GM18517 (cell line): ENCODE data around the gene PYGL.
"Not testable (repeated sequence)": the region's sequence is repeated elsewhere in the genome, so short reads cannot be mapped to it uniquely, and the experiment has no call there.

Experiments
- ATAC-seq: cut with Tn5 transposase; IDR thresholded peaks from one replicate; pipeline ENCODE4 v1.9.1; 2021; ENCODE audit warnings: mild to moderate bottlenecking, moderate library complexity; ENCODE audit not compliant: unreplicated experiment

PYGL gene

DNA sequence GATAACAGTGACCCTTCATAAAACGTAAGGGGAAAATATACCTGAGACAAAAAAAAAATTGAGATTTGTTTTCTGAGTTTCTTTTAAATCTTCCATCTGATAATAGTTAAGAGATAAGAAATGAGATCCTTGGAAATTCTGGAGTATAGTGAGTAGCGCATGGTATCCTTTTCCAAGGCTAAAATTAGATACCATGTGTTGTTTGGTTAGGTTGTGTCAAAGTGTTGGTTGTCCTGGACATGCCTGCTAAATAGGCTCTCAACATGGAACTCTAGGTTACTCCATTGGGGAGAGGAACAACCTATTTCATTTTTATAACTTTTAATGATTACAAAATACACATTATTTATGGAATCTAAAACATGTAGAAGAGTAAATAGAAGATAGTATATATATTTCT lies 14.8 kb downstream of the PYGL start:
- ATAC-seq = no peak

DNA sequence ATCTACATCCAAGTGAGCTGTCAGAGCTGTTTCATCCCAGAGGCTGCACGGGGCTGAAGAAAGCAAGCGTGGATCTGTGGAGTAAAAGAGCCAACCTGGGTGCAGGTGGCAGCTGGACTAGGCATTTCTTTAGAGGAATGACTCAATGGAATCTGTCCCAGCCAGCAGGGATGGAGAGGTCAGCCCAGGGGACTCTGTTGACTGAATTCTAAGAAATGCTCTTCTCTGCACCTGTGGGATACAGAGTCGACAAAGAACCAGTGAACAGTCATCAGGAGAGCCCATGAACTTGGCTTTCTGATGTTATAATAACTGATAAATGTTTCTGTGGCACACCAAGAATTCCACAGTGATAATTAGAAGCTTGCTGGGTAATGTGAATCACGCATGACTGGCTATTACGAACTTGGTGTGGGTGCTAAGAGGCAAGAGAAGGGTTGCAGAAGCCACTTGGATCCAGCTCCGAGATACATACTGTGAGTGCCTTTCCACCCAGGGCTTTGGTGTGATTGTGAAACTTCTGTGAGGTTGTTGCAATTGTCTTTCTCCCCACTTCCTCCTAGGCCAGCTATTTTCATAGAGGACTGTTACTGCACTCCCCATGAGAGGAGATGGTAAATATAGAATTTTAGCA lies 16.2 kb downstream of the PYGL start:
- ATAC-seq = no peak

DNA sequence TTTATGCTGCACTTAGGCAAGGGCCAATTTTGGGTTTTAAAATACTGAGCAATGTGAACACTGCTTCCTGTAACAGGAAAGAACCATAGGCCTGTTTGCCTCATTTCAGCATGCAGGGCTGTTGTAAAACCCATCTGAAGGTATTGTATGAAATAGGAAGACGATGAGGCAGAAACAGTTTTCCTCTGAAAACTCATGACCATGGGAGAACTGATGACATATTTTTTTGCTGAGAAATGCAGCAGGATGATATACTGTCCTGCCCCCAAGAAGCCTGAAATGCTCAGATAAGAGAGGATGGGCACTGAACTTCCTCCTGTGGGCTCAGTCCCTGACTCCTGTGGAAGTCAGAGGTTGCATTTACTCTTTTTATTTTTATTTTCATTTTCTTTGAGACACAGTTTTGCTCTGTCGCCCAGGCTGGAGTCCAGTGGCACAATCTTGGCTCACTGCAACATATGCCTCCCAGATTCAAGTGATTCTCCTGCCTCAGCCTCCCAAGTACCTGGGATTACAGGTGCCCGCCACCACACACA lies 17.4 kb downstream of the PYGL start:
- ATAC-seq = no peak

GRCh38 chr14:50924843-50925242 lies 19.4 kb downstream of the PYGL start:
- ATAC-seq = no peak

DNA sequence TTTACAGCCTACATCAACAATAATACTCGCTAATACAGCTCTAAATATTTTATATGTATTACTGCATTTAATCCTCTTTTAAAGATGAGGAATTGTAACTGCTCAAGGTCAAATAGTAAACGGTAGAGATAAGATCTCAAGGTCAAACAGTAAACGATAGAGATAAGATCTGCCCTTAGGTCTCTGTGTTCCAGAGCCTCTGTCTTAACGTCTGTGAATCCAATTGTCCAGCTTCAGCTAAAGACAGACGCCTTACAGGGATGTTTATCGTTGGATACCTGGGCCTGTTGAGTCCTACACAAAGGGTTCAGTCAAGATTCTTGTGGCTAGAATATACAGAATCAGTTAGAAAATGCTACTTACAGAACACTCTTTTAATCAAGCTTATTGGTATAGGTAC lies 20.0 kb downstream of the PYGL start:
- ATAC-seq = no peak

- no peak for ATAC-seq
Measured at GRCh38 chr14:50922803-50923202, 21.5 kb downstream of the PYGL start.

- ATAC-seq = no peak
Measured at GRCh38 chr14:50920482-50921230, 23.6 kb downstream of the PYGL start.

DNA sequence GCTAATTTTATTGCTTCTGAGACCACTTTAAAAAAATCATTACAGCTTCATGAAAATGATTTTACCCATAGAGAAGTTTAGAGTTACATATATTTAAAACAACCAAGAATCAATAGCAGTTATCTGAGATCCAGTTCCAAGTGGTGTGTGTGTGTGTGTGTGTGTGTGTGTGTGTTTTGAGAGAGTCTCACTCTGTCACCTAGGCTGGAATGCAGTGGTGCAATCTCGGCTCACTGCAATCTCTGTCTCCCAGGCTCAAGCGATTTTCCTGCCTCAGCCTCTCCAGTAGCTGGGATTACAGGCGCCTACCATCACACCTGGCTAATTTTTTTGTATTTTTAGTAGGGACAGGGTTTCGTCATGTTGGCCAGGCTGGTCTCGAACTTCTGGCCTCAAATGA lies 24.8 kb downstream of the PYGL start:
- ATAC-seq = not testable (repeated sequence)

GRCh38 chr14:50917449-50917848 lies 26.8 kb downstream of the PYGL start:
- ATAC-seq = no peak

DNA sequence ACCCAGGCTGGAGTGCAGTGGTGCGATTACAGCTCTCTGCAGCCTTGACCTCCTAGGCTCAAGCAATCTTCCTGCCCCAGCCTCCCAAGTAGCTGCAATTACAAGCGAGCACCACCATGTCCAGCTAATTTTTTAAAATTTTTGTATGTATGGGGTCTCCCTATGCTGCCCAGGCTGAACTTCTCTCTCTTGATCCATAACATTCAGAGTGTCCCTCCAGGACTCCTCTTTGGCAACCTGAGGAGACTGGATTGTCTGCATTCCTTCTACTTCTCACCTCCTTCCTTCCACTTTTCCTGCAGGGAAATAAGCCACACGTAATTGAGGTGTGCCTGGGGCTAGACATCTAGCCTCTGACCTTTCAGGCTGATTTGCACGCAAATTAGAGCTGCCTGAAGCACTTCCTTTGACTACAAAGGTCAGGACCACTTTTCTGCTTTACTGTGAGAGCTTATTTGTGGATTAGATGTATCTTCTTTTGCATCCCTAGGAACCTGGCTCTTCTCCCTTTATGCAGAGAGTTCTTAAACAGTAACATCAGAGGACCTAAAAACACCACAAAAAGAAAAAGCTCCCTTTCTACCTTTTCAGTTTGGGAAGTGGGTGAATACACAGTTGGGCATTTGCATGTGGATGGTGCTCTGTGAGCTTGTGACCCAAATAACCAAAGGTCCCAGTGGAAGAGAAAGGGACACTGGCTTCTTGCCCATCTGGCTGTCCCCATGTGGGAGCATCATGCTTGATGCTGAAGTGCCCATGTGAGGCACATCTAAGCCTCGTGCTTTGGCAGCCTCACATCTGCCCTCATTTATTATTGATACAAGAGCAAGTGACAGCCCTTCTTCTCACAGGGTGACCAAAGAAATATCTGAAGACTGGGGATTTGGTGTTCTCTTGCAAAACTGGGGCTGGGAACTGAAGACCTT lies 33.5 kb downstream of the PYGL start:
- ATAC-seq = no peak

DNA sequence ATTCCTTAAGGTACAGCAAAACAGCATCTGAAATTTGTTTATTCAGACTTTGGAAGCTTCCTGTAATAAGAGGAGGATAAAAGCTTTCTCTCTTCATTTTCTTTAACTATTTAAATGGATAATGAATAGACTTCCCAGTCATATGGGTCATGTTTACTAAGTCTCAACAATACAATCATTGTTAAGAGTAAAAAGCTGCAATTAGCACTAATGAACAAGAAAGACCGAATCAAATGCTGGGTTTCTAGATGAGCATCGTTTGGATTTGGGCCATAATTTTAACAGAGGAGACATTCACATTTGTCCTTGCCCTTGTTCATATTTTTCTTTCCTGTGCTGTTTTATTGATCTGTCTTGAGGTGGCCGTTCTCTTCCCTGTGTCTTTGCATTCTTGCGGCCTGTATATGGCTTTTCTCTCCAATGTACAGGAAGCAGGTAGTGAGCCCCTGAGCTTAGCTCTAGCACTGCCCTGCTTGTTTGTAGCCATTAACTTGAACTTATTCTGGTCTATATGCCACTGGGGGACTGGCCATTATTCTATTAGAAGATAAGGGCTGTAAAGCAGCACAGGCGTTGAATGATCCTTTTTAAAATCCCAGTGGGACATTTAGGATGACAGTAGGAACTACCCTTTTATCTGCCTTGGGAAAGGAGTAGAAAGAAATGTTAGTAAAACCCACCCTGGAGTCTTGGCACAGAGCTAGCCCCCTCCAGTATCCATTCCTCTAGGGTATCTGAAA lies 37.8 kb downstream of the PYGL start:
- ATAC-seq = no peak

GRCh38 chr14:50904719-50905118 lies 39.6 kb downstream of the PYGL start:
- ATAC-seq = no peak

DNA sequence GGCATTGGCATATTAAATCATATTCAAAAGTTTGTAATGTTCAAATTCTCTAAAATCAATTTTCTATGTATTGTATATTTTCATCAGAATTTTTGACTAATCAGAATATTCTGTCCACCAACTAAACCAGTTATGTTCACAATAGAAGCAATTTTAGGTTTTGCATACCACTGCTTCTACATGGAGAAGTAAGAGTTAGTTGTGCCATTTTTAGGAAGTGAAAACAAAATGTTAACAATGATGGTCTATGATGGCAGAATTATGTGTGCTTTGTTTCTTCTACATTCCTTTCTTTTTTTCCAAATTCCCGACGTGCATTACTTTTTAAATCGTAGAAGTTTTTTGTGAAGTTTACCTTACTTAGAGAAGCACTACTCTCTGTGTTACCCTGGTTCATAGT lies 42.9 kb downstream of the PYGL start:
- no peak for ATAC-seq

DNA sequence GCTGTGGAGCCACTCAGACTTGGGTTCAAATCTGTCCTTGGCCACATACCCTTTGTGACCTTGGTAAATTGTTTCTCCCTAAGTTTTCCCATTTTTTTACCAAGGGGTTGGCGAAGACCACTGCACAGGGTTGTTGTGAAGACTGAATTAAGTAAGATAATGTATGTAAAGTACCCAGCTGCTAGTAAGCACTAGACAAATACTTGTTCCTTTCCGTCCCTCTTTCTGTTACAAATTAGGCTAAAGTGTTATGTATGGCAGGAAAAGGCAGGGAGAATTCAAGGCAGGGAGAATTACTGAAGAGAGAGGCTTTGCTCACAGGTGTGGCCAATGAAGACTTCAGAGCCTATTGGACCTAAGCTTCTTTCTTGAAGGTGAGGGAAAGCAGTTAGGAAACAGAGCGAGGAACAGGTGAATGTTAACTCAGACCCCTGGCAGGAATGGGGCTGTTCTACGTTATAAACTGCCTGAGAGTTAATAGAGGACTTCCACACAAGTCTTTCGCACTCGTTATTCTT lies 46.6 kb downstream of the PYGL start:
- no peak for ATAC-seq

DNA sequence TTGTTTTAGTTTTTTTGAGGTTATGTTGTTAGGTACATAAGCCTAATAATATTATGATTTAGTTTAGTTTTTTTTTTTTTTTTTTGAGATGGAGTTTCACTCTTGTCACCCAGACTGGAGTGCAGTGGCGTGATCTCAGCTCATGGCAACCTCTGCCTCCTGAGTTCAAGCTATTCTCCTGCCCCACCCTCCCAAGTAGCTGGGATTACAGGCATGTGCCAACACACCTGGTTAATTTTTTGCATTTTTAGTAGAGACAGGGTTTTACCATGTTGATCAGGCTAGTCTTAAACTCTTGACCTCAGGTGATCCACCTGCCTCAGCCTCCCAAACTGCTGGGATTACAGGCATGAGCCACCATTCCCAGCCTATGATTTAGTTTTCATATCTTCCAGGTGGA lies 47.3 kb downstream of the PYGL start:
- not testable (repeated sequence) for ATAC-seq

DNA sequence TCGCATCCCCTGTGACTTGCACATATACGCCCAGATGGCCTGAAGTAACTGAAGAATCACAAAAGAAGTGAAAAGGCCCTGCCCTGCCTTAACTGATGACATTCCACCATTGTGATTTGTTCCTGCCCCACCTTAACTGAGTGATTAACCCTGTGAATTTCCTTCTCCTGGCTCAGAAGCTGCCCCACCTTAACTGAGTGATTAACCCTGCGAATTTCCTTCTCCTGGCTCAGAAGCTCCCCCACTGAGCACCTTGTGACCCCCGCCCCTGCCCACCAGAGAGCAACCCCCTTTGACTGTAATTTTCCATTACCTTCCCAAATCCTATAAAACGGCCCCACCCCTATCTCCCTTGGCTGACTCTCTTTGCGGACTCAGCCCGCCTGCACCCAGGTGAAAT lies 47.9 kb downstream of the PYGL start:
- not testable (repeated sequence) for ATAC-seq

DNA sequence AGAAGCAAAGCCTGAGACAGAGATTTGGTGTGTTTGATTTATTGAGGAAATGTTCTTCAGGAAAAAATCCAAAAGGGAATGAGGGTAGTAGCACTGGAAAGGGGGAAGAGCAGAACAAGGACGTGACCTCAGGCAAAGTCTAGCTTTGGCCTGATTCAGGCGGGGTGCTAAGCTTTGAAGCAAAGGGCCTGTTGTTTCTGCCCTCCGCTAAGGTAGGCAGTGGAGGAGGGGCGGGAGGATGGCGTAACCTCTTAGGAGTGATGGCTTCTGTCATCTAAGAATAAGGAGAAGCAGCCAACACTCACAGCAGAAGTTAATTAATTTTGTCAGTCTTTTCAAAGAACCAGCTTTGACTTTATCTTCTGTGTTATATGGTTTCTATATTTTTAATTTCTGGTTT lies 52.0 kb downstream of the PYGL start:
- ATAC-seq = no peak

DNA sequence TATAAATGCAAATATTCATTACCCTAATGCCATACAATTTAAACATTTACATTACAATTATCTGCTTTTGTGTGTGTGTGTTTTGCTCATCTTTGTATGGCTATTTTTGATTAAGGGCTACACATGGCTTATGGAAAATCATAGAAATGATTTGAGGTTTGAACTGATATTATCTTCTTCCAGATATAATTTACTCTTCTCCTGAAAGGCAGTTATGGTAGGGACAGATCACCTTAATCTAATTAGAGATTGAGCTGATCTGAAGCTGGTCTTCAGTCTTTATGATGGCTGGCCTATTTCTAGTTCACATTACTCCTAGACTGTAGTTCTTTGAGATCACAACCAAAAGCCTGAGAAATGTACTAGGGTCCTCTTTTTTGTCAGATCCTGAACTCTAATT lies 56.8 kb downstream of the PYGL start:
- no peak for ATAC-seq

DNA sequence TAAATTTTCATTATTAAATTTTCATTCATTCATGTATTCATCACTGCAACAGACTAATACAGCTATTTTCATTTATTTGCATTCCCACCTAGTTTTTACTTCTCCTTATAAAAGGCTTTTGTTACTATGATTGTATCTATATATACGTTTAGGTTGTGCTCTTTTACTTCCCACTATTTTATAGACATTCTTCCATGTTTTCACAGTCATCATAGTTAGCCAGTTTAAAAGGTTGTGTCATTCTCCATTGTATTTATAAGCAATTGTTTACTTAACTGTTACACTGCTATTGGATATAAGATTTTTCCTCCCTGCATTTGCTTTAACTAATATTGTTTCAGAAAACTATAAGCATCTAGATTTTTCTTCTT lies 60.5 kb downstream of the PYGL start:
- ATAC-seq = no peak
